Retinal pigment epithelial cell (primary cell): ENCODE results near the gene MBTPS2.
A peak's percentile ranks its signal among the peaks of the same experiment; 100 is the strongest.

Source experiments
- DNase-seq: peaks from one replicate; pipeline ENCODE4 v3.0.0-alpha.2; 2010; ENCODE audit warnings: low read depth
- H3K4me3 ChIP-seq: 2 replicates; pipeline ENCODE4 v1.5.1; 2011; ENCODE audit warnings: mild to moderate bottlenecking, low read length, control low read depth, moderate library complexity
- CTCF ChIP-seq: conservative IDR thresholded peaks from 2 replicates; pipeline ENCODE4 v1.5.1; 2011; ENCODE audit warnings: low read depth, low read length, control low read depth, inconsistent platforms

The MBTPS2 gene

GRCh38 chrX:21932292-21933002, 93.0 kb downstream of the MBTPS2 start:
- TF ChIP-seq CTCF: no peak
- no peak overlapping the region for H3K4me3 ChIP-seq
- DNase-seq: peak; percentile 61

GRCh38 chrX:21933077-21933476, 93.7 kb downstream of the MBTPS2 start:
- no peak for TF ChIP-seq CTCF
- DNase-seq: no peak

GRCh38 chrX:21934414-21934813, 95.0 kb downstream of the MBTPS2 start:
- no peak overlapping the region for H3K4me3 ChIP-seq
- DNase-seq: no peak
- no peak for TF ChIP-seq CTCF

More at GRCh38 chrX:21933077-21933476, 93.7 kb downstream of the MBTPS2 start:
- no peak overlapping the region for H3K4me3 ChIP-seq
